Measurements from ENCODE around the gene CAMK1D. TPM values are rescaled to one million over a fixed set of nuclear protein-coding genes. Genes with fewer than 3 reads are reported as not detected.

The CAMK1D gene
- polyA plus RNA-seq, 1 donor: 8.4 TPM

DNA sequence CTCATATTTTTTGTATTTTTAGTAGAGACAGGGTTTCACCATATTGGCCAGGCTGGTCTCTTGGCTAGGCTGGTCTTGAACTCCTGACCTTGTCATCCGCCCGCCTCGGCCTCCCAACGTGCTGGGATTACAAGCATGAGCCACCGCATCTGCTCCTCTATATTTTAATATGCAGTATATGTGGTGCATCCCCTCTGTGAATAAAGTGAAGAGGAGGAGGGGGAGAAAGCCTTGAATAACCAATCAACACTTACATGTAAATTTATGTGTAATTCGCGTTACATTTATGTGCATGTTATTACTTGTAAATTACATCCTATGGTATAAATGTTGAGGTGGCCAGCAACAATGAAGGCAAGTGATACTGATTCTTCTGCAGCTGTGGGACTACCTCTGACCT is 342.2 kb downstream of the CAMK1D start:
- no peak overlapping the region for H3K4me3 ChIP-seq (ENCODE audit: low read length)
- no peaks in the 10 kb centered on the region for H3K9me3 ChIP-seq (ENCODE audit: control insufficient read depth, low read depth, low read length)
- DNase-seq: no peak
- H3K27ac ChIP-seq (ENCODE audit: low read length): no peak overlapping the region
- WGBS (ENCODE audit: insufficient coverage, low lambda C conversion rate): no CpG with 5 or more reads among the region's 7 CpGs
- H3K4me1 ChIP-seq (ENCODE audit: control insufficient read depth, insufficient read depth, low read length): no peaks in the 10 kb centered on the region
- no peaks in the 10 kb centered on the region for H3K27me3 ChIP-seq (ENCODE audit: control insufficient read depth, insufficient read depth, low read length)
- H3K36me3 ChIP-seq (ENCODE audit: control insufficient read depth, insufficient read depth, low read length): no peaks in the 10 kb centered on the region

DNA sequence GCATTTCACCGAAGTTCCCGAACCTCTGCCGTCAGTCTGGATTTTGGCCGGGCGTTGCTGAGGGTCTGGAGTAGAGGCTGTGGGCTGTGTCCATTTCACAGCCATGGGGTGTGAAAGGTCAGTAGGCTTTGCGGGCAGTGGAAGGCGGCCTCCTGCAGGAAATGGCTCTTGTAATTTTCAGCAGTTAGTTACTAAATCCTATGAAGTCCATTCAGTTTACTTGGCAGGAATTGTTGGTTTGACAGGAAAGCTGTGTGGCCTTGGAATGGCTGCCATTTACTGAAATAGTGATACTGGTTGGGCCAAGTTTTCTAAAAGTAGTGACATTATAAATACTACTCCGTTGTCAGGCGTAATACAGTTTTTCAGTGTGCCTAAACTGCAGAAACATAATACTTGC is 348.4 kb downstream of the CAMK1D start:
- WGBS (ENCODE audit: insufficient coverage, low lambda C conversion rate): no CpG with 5 or more reads among the region's 9 CpGs
- H3K4me1 ChIP-seq (ENCODE audit: control insufficient read depth, insufficient read depth, low read length): peaks cover 5% of the 10 kb centered on the region
- DNase-seq: no peak
- H3K27me3 ChIP-seq (ENCODE audit: control insufficient read depth, insufficient read depth, low read length): no peaks in the 10 kb centered on the region
- no peak overlapping the region for H3K4me3 ChIP-seq (ENCODE audit: low read length)
- H3K9me3 ChIP-seq (ENCODE audit: control insufficient read depth, low read depth, low read length): no peaks in the 10 kb centered on the region
- no peak overlapping the region for H3K27ac ChIP-seq (ENCODE audit: low read length)
- no peaks in the 10 kb centered on the region for H3K36me3 ChIP-seq (ENCODE audit: control insufficient read depth, insufficient read depth, low read length)

DNA sequence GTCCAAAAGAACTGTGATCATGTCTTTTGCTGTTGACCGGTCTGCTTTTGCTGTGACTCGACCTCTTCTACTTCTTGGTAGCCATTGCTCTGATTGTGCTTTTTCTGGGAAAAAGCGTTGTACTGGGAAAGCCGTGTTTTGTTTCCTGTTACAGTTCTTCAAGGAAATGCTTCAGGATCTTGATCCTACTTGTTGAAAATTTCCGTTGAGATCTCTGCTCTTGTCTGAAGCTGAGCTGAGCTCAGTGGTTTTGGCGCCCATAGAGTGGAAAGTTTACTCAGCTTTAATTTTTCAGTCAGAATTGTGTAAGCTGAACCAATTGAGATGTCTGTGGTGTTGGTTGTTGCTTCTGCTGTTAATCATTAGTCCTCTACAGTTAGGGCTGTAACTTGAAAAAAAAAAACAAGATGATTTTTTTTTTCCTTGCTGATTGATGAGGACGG is 349.9 kb downstream of the CAMK1D start:
- Histone ChIP-seq H3K27me3 (ENCODE audit: control insufficient read depth, insufficient read depth, low read length) (no peaks in the 10 kb centered on the region), H3K4me3 (ENCODE audit: low read length) (no peak overlapping the region), H3K9me3 (ENCODE audit: control insufficient read depth, low read depth, low read length) (no peaks in the 10 kb centered on the region), H3K4me1 (ENCODE audit: control insufficient read depth, insufficient read depth, low read length) (peaks cover 5% of the 10 kb centered on the region), H3K36me3 (ENCODE audit: control insufficient read depth, insufficient read depth, low read length) (no peaks in the 10 kb centered on the region), H3K27ac (ENCODE audit: low read length) (peak overlapping the region; percentile 47)
- peak; percentile 30 to 64 for DNase-seq
- WGBS (ENCODE audit: insufficient coverage, low lambda C conversion rate): 20% methylated on average over 2 of the region's 7 CpGs

DNA sequence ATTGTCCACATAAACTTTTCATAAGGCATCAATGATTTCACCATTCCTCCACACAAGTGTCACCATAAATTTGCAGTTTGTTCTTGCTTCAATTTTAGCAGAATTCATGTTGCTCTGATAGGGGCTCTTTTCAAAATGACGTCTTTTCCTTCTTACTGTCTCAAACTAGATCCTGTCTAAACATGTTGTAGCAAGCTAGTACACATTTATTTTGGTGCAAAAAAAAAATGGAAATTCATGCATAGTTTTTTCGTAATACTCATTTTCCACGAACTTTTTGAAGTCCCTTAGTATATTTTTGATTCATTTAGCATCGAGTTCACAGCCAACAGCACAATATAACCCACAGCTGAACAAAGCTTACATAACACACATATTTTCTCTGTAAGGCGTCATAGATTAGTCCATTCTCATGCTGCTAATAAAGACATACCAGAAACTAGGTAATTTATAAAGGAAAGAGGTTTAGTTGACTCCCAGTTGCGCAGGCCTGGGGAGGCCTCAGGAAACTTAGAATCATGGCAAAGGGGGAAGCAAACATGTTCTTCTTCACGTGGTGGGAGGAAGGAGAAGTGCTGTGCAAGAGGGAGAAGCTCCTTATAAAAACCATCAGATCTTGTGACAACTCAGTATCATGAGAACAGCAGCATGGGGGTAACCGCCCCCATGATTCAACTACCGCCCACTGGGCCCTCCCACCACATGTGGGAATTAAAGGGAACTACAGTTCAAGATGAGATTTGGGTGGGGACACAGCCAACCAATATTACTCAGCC is 350.6 kb downstream of the CAMK1D start:
- no peak for DNase-seq
- Histone ChIP-seq H3K36me3 (ENCODE audit: control insufficient read depth, insufficient read depth, low read length) (no peaks in the 10 kb centered on the region), H3K4me1 (ENCODE audit: control insufficient read depth, insufficient read depth, low read length) (peaks cover 5% of the 10 kb centered on the region), H3K27ac (ENCODE audit: low read length) (peak overlapping the region; percentile 47), H3K4me3 (ENCODE audit: low read length) (no peak overlapping the region), H3K9me3 (ENCODE audit: control insufficient read depth, low read depth, low read length) (no peaks in the 10 kb centered on the region), H3K27me3 (ENCODE audit: control insufficient read depth, insufficient read depth, low read length) (no peaks in the 10 kb centered on the region)
- WGBS (ENCODE audit: insufficient coverage, low lambda C conversion rate): 60% methylated on average over 1 of the region's 9 CpGs

DNA sequence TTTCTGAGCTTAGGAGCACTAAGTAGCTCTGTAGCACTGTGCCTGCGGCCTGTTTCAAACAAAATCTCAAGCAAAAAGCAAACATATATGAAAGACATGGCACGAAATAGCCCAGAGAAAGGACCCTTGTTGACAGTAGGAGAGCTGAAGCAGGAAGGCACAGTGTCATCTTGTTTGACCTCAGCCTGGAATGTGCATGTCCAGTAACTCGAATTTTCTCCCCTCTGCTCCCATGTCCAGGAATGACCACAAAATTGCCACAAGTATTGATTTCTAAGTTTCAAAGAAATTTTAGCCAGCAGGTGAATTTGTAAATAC is 351.2 kb downstream of the CAMK1D start:
- no peak for DNase-seq

DNA sequence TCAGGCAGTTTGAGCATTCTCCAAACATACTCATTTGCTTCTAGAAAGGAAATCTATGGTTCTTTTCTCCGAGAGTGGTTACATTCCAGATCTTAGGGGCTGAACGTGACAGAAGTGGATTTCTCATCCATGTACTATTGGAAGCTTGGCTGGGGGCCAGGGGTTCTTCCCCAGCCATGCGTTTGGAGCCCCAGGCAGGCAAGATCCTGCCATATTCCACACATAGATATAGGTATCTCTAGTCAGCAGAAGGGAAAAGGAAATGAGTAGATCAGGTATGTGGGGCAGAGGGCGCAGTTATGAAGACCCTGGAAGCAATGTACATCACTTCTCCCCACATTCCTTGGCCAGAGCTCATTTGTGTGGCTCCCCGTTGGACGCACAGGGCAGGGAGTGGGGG is 352.3 kb downstream of the CAMK1D start:
- H3K9me3 ChIP-seq (ENCODE audit: control insufficient read depth, low read depth, low read length): no peaks in the 10 kb centered on the region
- H3K4me1 ChIP-seq (ENCODE audit: control insufficient read depth, insufficient read depth, low read length): peaks cover 7% of the 10 kb centered on the region
- H3K27ac ChIP-seq (ENCODE audit: low read length): no peak overlapping the region
- no peak overlapping the region for H3K4me3 ChIP-seq (ENCODE audit: low read length)
- no CpG with 5 or more reads among the region's 6 CpGs for WGBS (ENCODE audit: insufficient coverage, low lambda C conversion rate)
- no peaks in the 10 kb centered on the region for H3K27me3 ChIP-seq (ENCODE audit: control insufficient read depth, insufficient read depth, low read length)
- no peaks in the 10 kb centered on the region for H3K36me3 ChIP-seq (ENCODE audit: control insufficient read depth, insufficient read depth, low read length)
- no peak for DNase-seq

More for the DNA sequence above, 351.2 kb downstream of the CAMK1D start:
- Histone ChIP-seq H3K27me3 (ENCODE audit: control insufficient read depth, insufficient read depth, low read length) (no peaks in the 10 kb centered on the region), H3K4me1 (ENCODE audit: control insufficient read depth, insufficient read depth, low read length) (peaks cover 5% of the 10 kb centered on the region), H3K27ac (ENCODE audit: low read length) (no peak overlapping the region), H3K36me3 (ENCODE audit: control insufficient read depth, insufficient read depth, low read length) (no peaks in the 10 kb centered on the region), H3K4me3 (ENCODE audit: low read length) (no peak overlapping the region), H3K9me3 (ENCODE audit: control insufficient read depth, low read depth, low read length) (no peaks in the 10 kb centered on the region)
- 100% methylated on average over 1 of the region's 3 CpGs for WGBS (ENCODE audit: insufficient coverage, low lambda C conversion rate)

DNA sequence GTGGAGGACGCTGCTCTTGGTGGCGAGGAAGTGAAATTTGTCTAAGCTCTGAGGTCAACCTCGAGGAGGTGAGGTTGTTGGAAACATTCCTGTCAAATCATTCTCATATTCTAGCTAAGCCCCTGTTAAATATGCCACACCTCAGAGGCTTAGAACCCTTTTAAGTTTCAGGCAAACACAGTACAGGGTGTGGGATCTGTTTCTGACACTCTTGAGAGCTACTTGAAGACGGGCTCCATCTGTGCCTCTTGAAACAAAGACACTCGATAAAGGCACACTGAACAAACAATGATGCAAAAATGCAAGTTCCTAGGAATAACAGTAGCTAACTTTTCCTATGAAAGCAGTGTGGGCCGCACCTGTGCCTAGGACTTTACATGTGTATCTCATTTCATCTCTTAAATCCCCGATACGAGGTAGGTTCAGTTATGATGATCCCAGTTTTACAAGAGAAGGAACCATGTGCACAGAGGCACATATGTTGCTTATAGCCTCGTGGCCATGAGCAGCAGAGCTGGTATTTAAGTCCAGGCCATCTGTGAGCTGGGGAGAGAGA is 352.9 kb downstream of the CAMK1D start:
- H3K9me3 ChIP-seq (ENCODE audit: control insufficient read depth, low read depth, low read length): no peaks in the 10 kb centered on the region
- no peak for DNase-seq
- no peak overlapping the region for H3K4me3 ChIP-seq (ENCODE audit: low read length)
- H3K4me1 ChIP-seq (ENCODE audit: control insufficient read depth, insufficient read depth, low read length): peaks cover 9% of the 10 kb centered on the region
- no peaks in the 10 kb centered on the region for H3K27me3 ChIP-seq (ENCODE audit: control insufficient read depth, insufficient read depth, low read length)
- WGBS (ENCODE audit: insufficient coverage, low lambda C conversion rate): 100% methylated on average over 1 of the region's 9 CpGs
- H3K36me3 ChIP-seq (ENCODE audit: control insufficient read depth, insufficient read depth, low read length): no peaks in the 10 kb centered on the region
- no peak overlapping the region for H3K27ac ChIP-seq (ENCODE audit: low read length)

DNA sequence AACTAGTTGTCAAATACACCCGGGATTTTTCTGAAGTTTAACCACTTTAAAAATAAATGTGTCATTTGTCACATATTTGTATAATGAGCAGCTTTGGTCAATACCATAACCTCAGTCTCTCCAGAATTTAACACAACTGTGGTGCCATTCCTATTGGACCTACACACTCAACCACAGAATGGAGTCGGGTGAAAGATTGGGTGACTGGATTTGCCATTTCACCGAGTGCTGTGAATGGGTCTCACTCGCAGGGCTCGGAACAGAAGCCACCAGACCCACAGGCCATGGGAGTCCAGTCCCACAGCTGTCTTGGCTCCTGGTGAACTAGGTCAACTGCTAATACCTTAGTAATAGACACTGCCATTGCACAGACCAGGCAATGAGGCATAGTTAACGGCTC is 353.8 kb downstream of the CAMK1D start:
- Histone ChIP-seq H3K27me3 (ENCODE audit: control insufficient read depth, insufficient read depth, low read length) (no peaks in the 10 kb centered on the region), H3K36me3 (ENCODE audit: control insufficient read depth, insufficient read depth, low read length) (no peaks in the 10 kb centered on the region), H3K4me1 (ENCODE audit: control insufficient read depth, insufficient read depth, low read length) (peaks cover 16% of the 10 kb centered on the region), H3K4me3 (ENCODE audit: low read length) (no peak overlapping the region), H3K27ac (ENCODE audit: low read length) (no peak overlapping the region), H3K9me3 (ENCODE audit: control insufficient read depth, low read depth, low read length) (no peaks in the 10 kb centered on the region)
- DNase-seq: no peak
- WGBS (ENCODE audit: insufficient coverage, low lambda C conversion rate): no CpG with 5 or more reads among the region's 6 CpGs

DNA sequence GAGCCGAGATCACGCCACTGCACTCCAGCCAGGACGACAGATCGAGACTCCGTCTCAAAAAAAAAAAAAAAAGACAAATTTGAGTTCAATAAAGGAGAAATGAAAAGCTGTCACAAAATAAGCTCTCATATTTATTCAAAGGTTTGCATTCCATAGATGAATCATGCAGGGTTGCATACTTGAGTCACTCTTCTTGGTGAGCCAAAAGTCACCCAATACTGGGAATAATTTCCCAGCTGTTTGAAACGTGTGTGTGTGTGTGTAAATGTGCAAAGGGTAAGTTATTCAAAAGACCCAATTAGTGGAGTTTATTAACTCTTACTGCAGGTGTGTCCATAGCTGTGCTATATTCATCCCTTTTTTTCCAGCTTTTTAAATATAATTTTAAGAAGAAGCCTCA is 354.5 kb downstream of the CAMK1D start:
- no peaks in the 10 kb centered on the region for H3K27me3 ChIP-seq (ENCODE audit: control insufficient read depth, insufficient read depth, low read length)
- H3K9me3 ChIP-seq (ENCODE audit: control insufficient read depth, low read depth, low read length): no peaks in the 10 kb centered on the region
- no peak overlapping the region for H3K4me3 ChIP-seq (ENCODE audit: low read length)
- no CpG with 5 or more reads among the region's 6 CpGs for WGBS (ENCODE audit: insufficient coverage, low lambda C conversion rate)
- peaks cover 16% of the 10 kb centered on the region for H3K4me1 ChIP-seq (ENCODE audit: control insufficient read depth, insufficient read depth, low read length)
- no peak for DNase-seq
- no peak overlapping the region for H3K27ac ChIP-seq (ENCODE audit: low read length)
- H3K36me3 ChIP-seq (ENCODE audit: control insufficient read depth, insufficient read depth, low read length): no peaks in the 10 kb centered on the region

DNA sequence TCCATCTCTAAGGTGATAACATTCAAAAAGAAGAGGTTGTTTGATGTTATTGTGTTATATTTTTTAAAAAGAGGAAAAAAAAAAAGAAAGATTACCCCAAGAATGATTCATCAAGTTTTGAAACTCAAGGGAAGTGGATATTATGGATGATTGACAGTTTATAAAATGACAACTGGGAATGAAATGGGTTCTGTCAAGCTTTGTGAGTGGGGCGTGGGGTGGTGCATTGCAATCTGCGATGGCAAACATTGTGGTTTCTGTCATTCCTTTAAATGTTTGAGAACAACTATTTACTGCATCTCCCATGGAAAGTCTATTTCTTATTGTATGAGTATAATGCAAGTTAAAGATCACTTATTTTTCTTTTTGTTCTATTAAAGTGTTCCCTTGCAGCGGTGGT is 355.1 kb downstream of the CAMK1D start:
- Histone ChIP-seq H3K36me3 (ENCODE audit: control insufficient read depth, insufficient read depth, low read length) (no peaks in the 10 kb centered on the region), H3K4me3 (ENCODE audit: low read length) (no peak overlapping the region), H3K4me1 (ENCODE audit: control insufficient read depth, insufficient read depth, low read length) (peaks cover 13% of the 10 kb centered on the region), H3K9me3 (ENCODE audit: control insufficient read depth, low read depth, low read length) (no peaks in the 10 kb centered on the region), H3K27ac (ENCODE audit: low read length) (no peak overlapping the region), H3K27me3 (ENCODE audit: control insufficient read depth, insufficient read depth, low read length) (no peaks in the 10 kb centered on the region)
- WGBS (ENCODE audit: insufficient coverage, low lambda C conversion rate): 100% methylated on average over 2 of the region's 3 CpGs
- no peak for DNase-seq

DNA sequence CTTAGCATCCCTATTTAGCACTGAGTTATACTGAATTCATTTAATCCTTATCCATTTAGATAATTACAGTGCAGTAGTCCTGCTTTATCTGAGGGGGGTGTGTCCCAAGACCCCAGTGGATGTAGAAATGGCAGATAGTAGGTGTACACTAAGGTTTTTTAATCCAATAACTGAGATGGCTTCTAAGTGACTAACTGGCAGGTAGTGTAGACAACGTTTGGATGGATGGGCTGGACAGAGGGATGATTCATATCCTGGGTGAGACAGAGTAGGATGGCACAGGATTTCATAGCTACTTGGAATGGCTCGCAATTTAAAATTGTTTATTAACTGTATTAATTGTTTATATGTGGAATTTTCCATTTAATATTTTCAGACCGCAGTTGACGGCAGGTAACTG is 356.6 kb downstream of the CAMK1D start:
- Histone ChIP-seq H3K4me3 (ENCODE audit: low read length) (no peak overlapping the region), H3K9me3 (ENCODE audit: control insufficient read depth, low read depth, low read length) (no peaks in the 10 kb centered on the region), H3K4me1 (ENCODE audit: control insufficient read depth, insufficient read depth, low read length) (peaks cover 15% of the 10 kb centered on the region), H3K27me3 (ENCODE audit: control insufficient read depth, insufficient read depth, low read length) (no peaks in the 10 kb centered on the region), H3K36me3 (ENCODE audit: control insufficient read depth, insufficient read depth, low read length) (no peaks in the 10 kb centered on the region), H3K27ac (ENCODE audit: low read length) (no peak overlapping the region)
- no peak for DNase-seq
- WGBS (ENCODE audit: insufficient coverage, low lambda C conversion rate): no CpG with 5 or more reads among the region's 4 CpGs

Data from large intestine (tissue), 3 donors.